GM23338 (cell line): ENCODE data around the gene GNAZ.

ENCODE experiments used
- CTCF ChIP-seq, 2 experiments: fragments of 200-600 bp in 1 of 2; sonication (generic) in 1 of 2; conservative IDR thresholded peaks; 2 replicates each; pipeline versions ENCODE4 v1.5.1 to v1.6.1; 2016 to 2017; ENCODE audit warnings: antibody characterized with exemption in 2 of 2, low read depth in 2 of 2, mild to moderate bottlenecking in 2 of 2, moderate library complexity in 1 of 2
- EZH2 ChIP-seq: fragments of 200-600 bp; sonication (generic); IDR thresholded peaks from one replicate; pipeline ENCODE4 v1.8.0; 2017; ENCODE audit warnings: antibody characterized with exemption, mild to moderate bottlenecking, low read depth; ENCODE audit not compliant: unreplicated experiment
- EZH2phosphoT487 ChIP-seq: fragments of 200-600 bp; sonication (generic); IDR thresholded peaks from one replicate; pipeline ENCODE4 v1.8.1; 2018; ENCODE audit warnings: antibody characterized with exemption; ENCODE audit not compliant: unreplicated experiment
- POLR2AphosphoS5 ChIP-seq: IDR thresholded peaks from 2 replicates; pipeline ENCODE4 v1.6.1; 2016; ENCODE audit warnings: antibody characterized with exemption, low read depth
- REST ChIP-seq: IDR thresholded peaks from one replicate; pipeline ENCODE4 v1.6.1; 2018; ENCODE audit warnings: antibody characterized with exemption; ENCODE audit not compliant: unreplicated experiment

- no peak for TF ChIP-seq CTCF (conservative IDR thresholded peaks at IDR 0.05; ENCODE audit: low read depth in 2 of 2)
- TF ChIP-seq EZH2phosphoT487, result no peak
- no peak for TF ChIP-seq EZH2
- no peak for TF ChIP-seq POLR2AphosphoS5
- no peak for TF ChIP-seq REST
Measured at GRCh38 chr22:23123804-23124254, 53.5 kb downstream of the GNAZ start.
